ENCODE data around the gene SPZ1. TPM values are rescaled to one million over a fixed set of nuclear protein-coding genes. Genes with fewer than 3 reads are reported as not detected.
"Not testable (repeated sequence)": the region's sequence is repeated elsewhere in the genome, so short reads cannot be mapped to it uniquely, and the experiment has no call there.

Gene SPZ1
- total RNA-seq, 2 experiments from 2014 or later, result not detected

DNA sequence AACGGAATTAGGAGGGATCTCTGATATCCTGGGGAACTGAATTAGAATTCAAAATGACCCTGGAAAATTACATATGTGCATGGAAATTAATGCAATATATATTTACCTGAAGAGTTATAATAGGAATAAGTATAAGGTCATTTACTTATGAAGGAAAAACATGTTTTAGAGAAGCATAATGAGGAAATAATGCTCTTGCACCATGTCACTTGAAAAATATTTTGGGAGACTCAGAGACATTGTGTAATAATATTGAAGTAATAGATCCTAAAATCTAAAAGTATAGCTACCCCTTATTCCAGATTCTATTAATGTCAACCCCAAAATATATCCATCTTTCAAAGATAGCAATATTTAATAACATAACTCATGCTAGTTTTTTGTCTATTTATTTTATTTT, 28.4 kb downstream of the SPZ1 start:
- intact Hi-C loops (cut with micrococcal nuclease; ENCODE audit: unreplicated experiment), result no loop called here
- no peak for TF ChIP-seq EZH2phosphoT487 (IDR thresholded peaks at IDR 0.05; ENCODE audit: borderline replicate concordance, low read depth, low read length)
- TF ChIP-seq, protein P1, sequence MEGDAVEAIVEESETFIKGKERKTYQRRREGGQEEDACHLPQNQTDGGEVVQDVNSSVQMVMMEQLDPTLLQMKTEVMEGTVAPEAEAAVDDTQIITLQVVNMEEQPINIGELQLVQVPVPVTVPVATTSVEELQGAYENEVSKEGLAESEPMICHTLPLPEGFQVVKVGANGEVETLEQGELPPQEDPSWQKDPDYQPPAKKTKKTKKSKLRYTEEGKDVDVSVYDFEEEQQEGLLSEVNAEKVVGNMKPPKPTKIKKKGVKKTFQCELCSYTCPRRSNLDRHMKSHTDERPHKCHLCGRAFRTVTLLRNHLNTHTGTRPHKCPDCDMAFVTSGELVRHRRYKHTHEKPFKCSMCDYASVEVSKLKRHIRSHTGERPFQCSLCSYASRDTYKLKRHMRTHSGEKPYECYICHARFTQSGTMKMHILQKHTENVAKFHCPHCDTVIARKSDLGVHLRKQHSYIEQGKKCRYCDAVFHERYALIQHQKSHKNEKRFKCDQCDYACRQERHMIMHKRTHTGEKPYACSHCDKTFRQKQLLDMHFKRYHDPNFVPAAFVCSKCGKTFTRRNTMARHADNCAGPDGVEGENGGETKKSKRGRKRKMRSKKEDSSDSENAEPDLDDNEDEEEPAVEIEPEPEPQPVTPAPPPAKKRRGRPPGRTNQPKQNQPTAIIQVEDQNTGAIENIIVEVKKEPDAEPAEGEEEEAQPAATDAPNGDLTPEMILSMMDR (conservative IDR thresholded peaks at IDR 0.05; ENCODE audit: low read length), result no peak
- BruUV-seq (replicated peaks), result no TSS peak
- CTCF ChIA-PET (ENCODE audit: unreplicated experiment), result no interaction called here
- H3K4me2 ChIP-seq (ENCODE audit: low read length), result no peak overlapping the region
- H3K27ac ChIP-seq (ENCODE audit: low read depth, low read length, poor library complexity, severe bottlenecking), result no peak overlapping the region
- no peaks in the 10 kb centered on the region for H4K20me1 ChIP-seq (ENCODE audit: insufficient read depth, low read length)
- no peaks in the 10 kb centered on the region for H3K36me3 ChIP-seq (ENCODE audit: insufficient read depth, low read length)
- no peaks in the 10 kb centered on the region for H3K79me2 ChIP-seq (ENCODE audit: insufficient read depth, low read depth, low read length)
- DNase-seq (ENCODE audit: low spot score), result no peak
- no peaks in the 10 kb centered on the region for H3K9me3 ChIP-seq (ENCODE audit: low read length)
- H3K4me3 ChIP-seq (ENCODE audit: low read depth, low read length, poor library complexity, severe bottlenecking), result no peak overlapping the region
- no peaks in the 10 kb centered on the region for H3K9me2 ChIP-seq (ENCODE audit: insufficient read depth, low read length)
- H2AFZ ChIP-seq (ENCODE audit: low read length), result no peak overlapping the region
- no peaks in the 10 kb centered on the region for H3K4me1 ChIP-seq (ENCODE audit: insufficient read depth, low read length, poor library complexity, severe bottlenecking)
- POLR2A ChIA-PET, result interaction anchor here (0.5 kb wide), 1 partner anchor 12 kb away, joined by 3 read pairs; no protein-coding TSS in a partner anchor

DNA sequence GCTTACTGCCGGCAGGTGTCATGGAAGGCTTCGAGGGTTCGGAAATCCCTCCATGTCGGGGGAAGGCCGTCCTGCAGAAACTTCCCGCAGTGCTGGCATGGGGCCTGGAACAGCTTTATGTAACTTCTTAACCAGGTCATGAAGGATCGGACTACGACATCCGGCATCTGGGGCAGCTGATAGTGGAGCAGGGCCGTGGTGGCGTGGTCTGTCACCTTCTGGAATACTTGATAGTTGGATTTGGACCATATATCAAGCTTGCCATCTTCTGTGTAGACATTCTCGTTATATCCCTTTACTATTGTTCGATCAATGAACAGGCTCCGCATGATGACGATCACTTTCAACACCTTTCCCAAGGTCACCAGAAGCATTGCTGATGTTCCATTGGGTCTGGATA, 31.2 kb downstream of the SPZ1 start:
- H3K9me2 ChIP-seq (ENCODE audit: insufficient read depth, low read length); CTCF ChIA-PET (ENCODE audit: unreplicated experiment); H3K4me1 ChIP-seq (ENCODE audit: insufficient read depth, low read length, poor library complexity, severe bottlenecking); H4K20me1 ChIP-seq (ENCODE audit: insufficient read depth, low read length); H3K27ac ChIP-seq (ENCODE audit: low read depth, low read length, poor library complexity, severe bottlenecking); POLR2A ChIA-PET; DNase-seq (ENCODE audit: low spot score); H3K4me2 ChIP-seq (ENCODE audit: low read length); H3K9me3 ChIP-seq (ENCODE audit: low read length); H3K4me3 ChIP-seq (ENCODE audit: low read depth, low read length, poor library complexity, severe bottlenecking); H2AFZ ChIP-seq (ENCODE audit: low read length); intact Hi-C loops (cut with micrococcal nuclease; ENCODE audit: unreplicated experiment); H3K36me3 ChIP-seq (ENCODE audit: insufficient read depth, low read length); H3K79me2 ChIP-seq (ENCODE audit: insufficient read depth, low read depth, low read length); BruUV-seq (replicated peaks): not testable (repeated sequence)

DNA sequence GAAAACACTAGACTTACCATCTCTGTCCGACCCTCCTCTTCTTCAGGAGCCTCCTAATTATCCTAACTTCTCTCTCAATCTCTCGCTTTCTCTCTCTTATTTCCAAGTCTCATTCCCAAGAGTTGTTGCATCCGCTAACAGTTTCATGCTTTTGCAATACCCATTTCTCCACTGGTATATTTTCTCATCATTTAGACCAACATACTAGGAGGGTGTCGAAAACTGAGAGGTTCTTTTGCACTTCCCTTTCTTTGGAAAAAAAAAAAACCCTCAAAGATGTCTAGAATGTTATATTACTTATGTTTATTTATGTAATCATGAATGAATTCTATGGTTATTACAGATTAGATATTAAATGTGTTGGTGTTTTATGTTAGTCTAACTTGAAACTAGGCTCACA, 35.9 kb downstream of the SPZ1 start:
- no peak overlapping the region for H3K4me3 ChIP-seq (ENCODE audit: low read depth, low read length, poor library complexity, severe bottlenecking)
- intact Hi-C loops (cut with micrococcal nuclease; ENCODE audit: unreplicated experiment), result no loop called here
- H3K4me2 ChIP-seq (ENCODE audit: low read length), result no peak overlapping the region
- no TSS peak for BruUV-seq (replicated peaks)
- H3K36me3 ChIP-seq (ENCODE audit: insufficient read depth, low read length), result no peaks in the 10 kb centered on the region
- no peak overlapping the region for H2AFZ ChIP-seq (ENCODE audit: low read length)
- TF ChIP-seq, protein P1 (conservative IDR thresholded peaks at IDR 0.05; ENCODE audit: low read length), result no peak
- no peak for TF ChIP-seq EZH2phosphoT487 (IDR thresholded peaks at IDR 0.05; ENCODE audit: borderline replicate concordance, low read depth, low read length)
- ChIA-PET POLR2A (interaction anchor here (0.7 kb wide), 1 partner anchor 16 kb away, joined by 3 read pairs; no protein-coding TSS in a partner anchor), CTCF (ENCODE audit: unreplicated experiment) (no interaction called here)
- H3K27ac ChIP-seq (ENCODE audit: low read depth, low read length, poor library complexity, severe bottlenecking), result no peak overlapping the region
- H3K4me1 ChIP-seq (ENCODE audit: insufficient read depth, low read length, poor library complexity, severe bottlenecking), result no peaks in the 10 kb centered on the region
- no peaks in the 10 kb centered on the region for H3K79me2 ChIP-seq (ENCODE audit: insufficient read depth, low read depth, low read length)
- no peak for DNase-seq (ENCODE audit: low spot score)
- no peaks in the 10 kb centered on the region for H3K9me2 ChIP-seq (ENCODE audit: insufficient read depth, low read length)
- no peaks in the 10 kb centered on the region for H4K20me1 ChIP-seq (ENCODE audit: insufficient read depth, low read length)
- no peaks in the 10 kb centered on the region for H3K9me3 ChIP-seq (ENCODE audit: low read length)
